ENCODE measurements around the gene USH2A. TPM values are rescaled to one million over a fixed set of nuclear protein-coding genes. Genes with fewer than 3 reads are reported as not detected.

The USH2A gene
- total RNA-seq, 6 experiments from 2014 or later: 0.19 to 1.8 (median 0.81) TPM

GRCh38 chr1:216222288-216222687 lies 201.0 kb downstream of the USH2A start:
- intact Hi-C loops (cut with DNase I): loop anchor here in 1 of 2 donors (10.0 kb wide), 1 partner anchor 107 kb away; no protein-coding TSS in a partner anchor
- no peaks in the 10 kb centered on the region for H3K27me3 ChIP-seq
- H3K4me1 ChIP-seq: peaks cover 0 to 6% (median 0%) of the 10 kb centered on the region in 4 donors
- no peaks in the 10 kb centered on the region for H3K36me3 ChIP-seq
- H3K9me3 ChIP-seq: no peaks in the 10 kb centered on the region
- DNase-seq (no peak), ATAC-seq (no peak)
- no peak overlapping the region for H3K27ac ChIP-seq
- no peak overlapping the region for H3K4me3 ChIP-seq
- TF ChIP-seq, protein P1, sequence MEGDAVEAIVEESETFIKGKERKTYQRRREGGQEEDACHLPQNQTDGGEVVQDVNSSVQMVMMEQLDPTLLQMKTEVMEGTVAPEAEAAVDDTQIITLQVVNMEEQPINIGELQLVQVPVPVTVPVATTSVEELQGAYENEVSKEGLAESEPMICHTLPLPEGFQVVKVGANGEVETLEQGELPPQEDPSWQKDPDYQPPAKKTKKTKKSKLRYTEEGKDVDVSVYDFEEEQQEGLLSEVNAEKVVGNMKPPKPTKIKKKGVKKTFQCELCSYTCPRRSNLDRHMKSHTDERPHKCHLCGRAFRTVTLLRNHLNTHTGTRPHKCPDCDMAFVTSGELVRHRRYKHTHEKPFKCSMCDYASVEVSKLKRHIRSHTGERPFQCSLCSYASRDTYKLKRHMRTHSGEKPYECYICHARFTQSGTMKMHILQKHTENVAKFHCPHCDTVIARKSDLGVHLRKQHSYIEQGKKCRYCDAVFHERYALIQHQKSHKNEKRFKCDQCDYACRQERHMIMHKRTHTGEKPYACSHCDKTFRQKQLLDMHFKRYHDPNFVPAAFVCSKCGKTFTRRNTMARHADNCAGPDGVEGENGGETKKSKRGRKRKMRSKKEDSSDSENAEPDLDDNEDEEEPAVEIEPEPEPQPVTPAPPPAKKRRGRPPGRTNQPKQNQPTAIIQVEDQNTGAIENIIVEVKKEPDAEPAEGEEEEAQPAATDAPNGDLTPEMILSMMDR (IDR thresholded peaks at IDR 0.05): no peak
- TF ChIP-seq POLR2A (IDR thresholded peaks at IDR 0.05): no peak
- 100% methylated on average over 2 of the region's 2 CpGs for WGBS (ENCODE audit: insufficient coverage, low coverage, low lambda C conversion rate, missing lambda C conversion rate)

DNA sequence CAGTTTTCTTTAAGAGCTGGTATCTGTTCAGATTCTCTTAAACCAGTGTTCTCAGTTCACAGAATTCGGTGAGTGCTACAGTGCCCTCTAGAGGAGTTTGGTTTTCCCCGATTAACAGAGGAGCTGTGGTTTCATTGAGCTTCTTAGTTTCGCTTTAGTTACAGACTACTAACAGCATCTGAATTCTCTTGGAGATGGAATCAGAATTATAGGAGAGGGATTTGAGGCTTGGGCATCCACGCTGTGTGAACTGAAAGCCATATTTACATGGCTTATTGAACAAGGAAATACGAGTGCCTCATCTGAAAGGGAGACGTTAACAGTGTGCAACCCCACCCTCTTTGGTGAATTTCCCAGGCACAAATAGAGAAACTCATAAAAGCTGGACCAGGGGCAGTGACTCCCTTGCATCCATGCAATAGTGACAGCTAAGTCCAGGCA lies 202.0 kb downstream of the USH2A start:
- intact Hi-C loops (cut with DNase I): loop anchor here in 1 of 2 donors (10.0 kb wide), 1 partner anchor 106 kb away; no protein-coding TSS in a partner anchor
- Histone ChIP-seq H3K36me3 (no peaks in the 10 kb centered on the region), H3K4me1 (peaks cover 0 to 6% (median 0%) of the 10 kb centered on the region in 4 donors), H3K9me3 (no peaks in the 10 kb centered on the region), H3K4me3 (peak overlapping the region in 2 of 3 donors; percentile 34 to 45), H3K27ac (no peak overlapping the region), H3K27me3 (no peaks in the 10 kb centered on the region)
- DNase-seq (peak in 1 of 3 donors; percentile 60), ATAC-seq (peak; percentile 90 to 99 (median 98))
- TF ChIP-seq, protein P1 (IDR thresholded peaks at IDR 0.05): peak; percentile 53 to 76 (median 74)
- no peak for TF ChIP-seq POLR2A (IDR thresholded peaks at IDR 0.05)
- 2% methylated on average over 6 of the region's 6 CpGs for WGBS (ENCODE audit: insufficient coverage, low coverage, low lambda C conversion rate, missing lambda C conversion rate)

- H3K36me3 ChIP-seq: no peaks in the 10 kb centered on the region
- no peaks in the 10 kb centered on the region for H3K27me3 ChIP-seq
- no peak overlapping the region for H3K4me3 ChIP-seq
- DNase-seq: no peak
- no peak overlapping the region for H3K27ac ChIP-seq
- intact Hi-C loops (cut with DNase I): no loop called here
- no peaks in the 10 kb centered on the region for H3K4me1 ChIP-seq
- WGBS (ENCODE audit: insufficient coverage, low coverage, low lambda C conversion rate, missing lambda C conversion rate): 79% methylated on average over 3 of the region's 3 CpGs
- peaks cover 0 to 3% (median 0%) of the 10 kb centered on the region in 4 donors for H3K9me3 ChIP-seq
- TF ChIP-seq, protein P1 (IDR thresholded peaks at IDR 0.05): no peak
- TF ChIP-seq POLR2A (IDR thresholded peaks at IDR 0.05): no peak
- ATAC-seq: no peak
These were observed 206.9 kb downstream of the USH2A start for GRCh38 chr1:216216305-216216704.

DNA sequence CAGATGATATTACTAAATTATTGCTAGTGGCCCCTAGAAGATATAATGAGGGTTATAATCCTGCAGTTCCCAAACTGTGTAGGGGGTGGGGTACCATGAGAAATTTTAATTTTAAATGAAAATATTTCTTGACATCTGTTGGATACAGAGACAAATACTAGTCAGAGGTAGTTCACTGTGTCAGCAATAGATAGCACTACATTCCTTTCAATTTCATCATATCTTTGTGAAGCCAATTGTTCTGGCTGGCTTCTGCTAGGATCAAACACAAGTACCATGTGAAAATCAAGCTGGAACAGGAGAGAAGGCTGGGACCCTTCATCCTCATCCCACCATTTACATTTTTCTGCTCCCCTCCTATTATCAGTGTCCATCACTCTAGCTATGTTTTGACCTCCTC lies 208.1 kb downstream of the USH2A start:
- H3K4me3 ChIP-seq: no peak overlapping the region
- no peaks in the 10 kb centered on the region for H3K36me3 ChIP-seq
- no peaks in the 10 kb centered on the region for H3K27me3 ChIP-seq
- DNase-seq (no peak), ATAC-seq (peak; percentile 47 to 90 (median 64))
- H3K9me3 ChIP-seq: peaks cover 0 to 3% (median 0%) of the 10 kb centered on the region in 4 donors
- TF ChIP-seq, protein P1 (IDR thresholded peaks at IDR 0.05): no peak
- TF ChIP-seq POLR2A (IDR thresholded peaks at IDR 0.05): no peak
- H3K27ac ChIP-seq: no peak overlapping the region
- no peaks in the 10 kb centered on the region for H3K4me1 ChIP-seq
- intact Hi-C loops (cut with DNase I): no loop called here

GRCh38 chr1:216212826-216213225 lies 210.4 kb downstream of the USH2A start:
- no peaks in the 10 kb centered on the region for H3K36me3 ChIP-seq
- H3K4me3 ChIP-seq: no peak overlapping the region
- H3K9me3 ChIP-seq: peaks cover 0 to 3% (median 0%) of the 10 kb centered on the region in 4 donors
- no peaks in the 10 kb centered on the region for H3K27me3 ChIP-seq
- no peak for DNase-seq
- H3K27ac ChIP-seq: no peak overlapping the region
- TF ChIP-seq, protein P1 (IDR thresholded peaks at IDR 0.05): no peak
- TF ChIP-seq POLR2A (IDR thresholded peaks at IDR 0.05): no peak
- WGBS (ENCODE audit: insufficient coverage, low coverage, low lambda C conversion rate, missing lambda C conversion rate): 90% methylated on average over 1 of the region's 1 CpG
- no peak for ATAC-seq
- intact Hi-C loops (cut with DNase I): no loop called here
- no peaks in the 10 kb centered on the region for H3K4me1 ChIP-seq
